ENCODE data around the gene IL20.

- TF ChIP-seq CTCF (IDR thresholded peaks at IDR 0.05) (no peak), POLR2A (IDR thresholded peaks at IDR 0.05) (no peak), POLR2AphosphoS5 (IDR thresholded peaks at IDR 0.05) (no peak), EP300 (IDR thresholded peaks at IDR 0.05) (no peak)
These were observed 20.1 kb downstream of the IL20 start for GRCh38 chr1:206885341-206886060.
